SJSA1 (cell line): ENCODE data around the gene ATG4D. TPM values are rescaled to one million over a fixed set of nuclear protein-coding genes. Genes with fewer than 3 reads are reported as not detected.
"Not testable (repeated sequence)": the region's sequence is repeated elsewhere in the genome, so short reads cannot be mapped to it uniquely, and the experiment has no call there.

Experiments
- DNase-seq, 2 experiments: peaks; one replicate each; pipeline ENCODE4 v3.0.0-alpha.2; 2015 to 2020; ENCODE audit warnings: low spot score in 2 of 2, low read depth in 1 of 2
- H3K27ac ChIP-seq: fragments of 250-450 bp; sonication (Bioruptor Pico); 2 replicates; pipeline ENCODE4 v1.5.1; 2020; ENCODE audit warnings: mild to moderate bottlenecking, moderate library complexity
- H3K27me3 ChIP-seq: fragments of 250-450 bp; sonication (Bioruptor Pico); replicated peaks from 2 replicates; pipeline ENCODE4 v1.5.1; 2020; ENCODE audit warnings: mild to moderate bottlenecking, moderate library complexity
- H3K36me3 ChIP-seq: fragments of 250-450 bp; sonication (Bioruptor Pico); 2 replicates; pipeline ENCODE4 v1.5.1; 2020; ENCODE audit warnings: mild to moderate bottlenecking
- H3K4me1 ChIP-seq: fragments of 250-450 bp; sonication (Bioruptor Pico); replicated peaks from 2 replicates; pipeline ENCODE4 v1.6.1; 2021; ENCODE audit warnings: mild to moderate bottlenecking
- H3K4me3 ChIP-seq: fragments of 250-450 bp; sonication (Bioruptor Pico); 2 replicates; pipeline ENCODE4 v1.5.1; 2020; ENCODE audit warnings: mild to moderate bottlenecking
- H3K9me3 ChIP-seq: fragments of 250-450 bp; sonication (Bioruptor Pico); replicated peaks from 2 replicates; pipeline ENCODE4 v1.5.1; 2020; ENCODE audit warnings: mild to moderate bottlenecking
- total RNA-seq: library from RNA; depleted of rRNA; stranded (reverse); fragments of >200 nt; shearing (Covaris generic); gene quantifications from 2 replicates; pipeline ENCODE4 v1.2.3, GENCODE V29; 2014

Gene ATG4D
- total RNA-seq, 1 experiment from 2014 or later = 39.2 TPM

DNA sequence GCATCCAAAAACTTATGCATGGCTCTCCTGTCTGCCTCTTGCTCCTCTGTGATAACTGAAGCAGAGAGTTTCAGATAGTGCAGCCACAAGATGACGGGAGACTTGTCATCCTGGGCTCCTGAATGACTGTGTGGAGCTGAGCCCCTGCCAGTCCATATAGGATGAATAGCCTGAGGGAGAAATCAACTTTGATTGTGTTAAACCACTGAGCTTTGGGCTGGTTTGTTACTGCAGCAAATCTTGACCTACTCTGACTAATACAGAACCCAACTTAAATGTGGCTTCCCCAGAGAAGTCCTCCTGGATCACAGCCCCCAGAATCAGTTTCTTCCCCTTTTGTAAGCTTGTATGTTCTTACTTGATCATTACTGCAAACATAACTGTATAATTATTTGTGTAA, 11.2 kb upstream of the ATG4D start:
- Histone ChIP-seq H3K27ac (no peak overlapping the region), H3K9me3 (0 out of 2 replicates have a peak, but pooled peaks cover 2% of the 10 kb centered on the region), H3K27me3 (0 out of 2 replicates have a peak, but pooled peaks cover 5% of the 10 kb centered on the region), H3K36me3 (no peaks in the 10 kb centered on the region), H3K4me1 (0 out of 2 replicates have a peak, but pooled peaks cover 4% of the 10 kb centered on the region), H3K4me3 (no peak overlapping the region)
- no peak for DNase-seq

DNA sequence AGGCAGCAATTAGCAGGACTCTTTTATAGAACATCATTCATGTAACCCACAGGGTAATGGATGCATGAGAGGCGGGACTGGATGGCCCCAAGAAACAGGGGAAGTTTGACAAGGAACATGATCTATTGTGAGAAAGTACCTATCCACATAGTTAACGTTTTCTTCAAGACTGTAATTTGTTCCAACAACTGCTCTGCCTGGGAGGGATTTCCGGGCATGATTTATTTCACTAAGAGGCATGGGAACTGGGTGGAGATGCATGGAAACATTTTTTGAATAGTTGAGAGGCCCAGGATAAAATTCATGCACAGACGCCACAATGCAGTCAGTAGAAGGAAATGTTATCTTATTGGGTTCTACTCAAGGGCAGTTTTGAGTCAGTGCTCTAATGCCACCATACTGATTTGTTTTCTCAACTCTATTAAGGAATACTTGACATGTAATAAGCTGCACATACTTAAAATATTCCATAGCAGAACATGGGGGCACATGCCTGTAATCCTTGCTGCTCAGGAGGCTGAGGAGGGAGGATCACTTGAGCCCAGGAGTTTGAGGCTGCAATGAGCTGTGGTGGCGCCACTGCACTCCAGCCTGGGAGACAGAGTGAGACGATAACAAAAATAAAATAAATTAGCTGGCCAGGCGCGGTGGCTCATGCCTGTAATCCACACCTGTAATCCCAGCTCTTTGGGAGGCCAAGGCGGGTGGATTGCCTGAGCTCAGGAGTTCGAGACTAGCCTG, 9.9 kb upstream of the ATG4D start:
- Histone ChIP-seq H3K27me3 (0 out of 2 replicates have a peak, but pooled peaks cover 5% of the 10 kb centered on the region), H3K4me1 (0 out of 2 replicates have a peak, but pooled peaks cover 4% of the 10 kb centered on the region), H3K36me3 (no peaks in the 10 kb centered on the region), H3K9me3 (0 out of 2 replicates have a peak, but pooled peaks cover 2% of the 10 kb centered on the region), H3K27ac (no peak overlapping the region), H3K4me3 (no peak overlapping the region)
- DNase-seq = peak in 1 of 2 experiments; percentile 30

DNA sequence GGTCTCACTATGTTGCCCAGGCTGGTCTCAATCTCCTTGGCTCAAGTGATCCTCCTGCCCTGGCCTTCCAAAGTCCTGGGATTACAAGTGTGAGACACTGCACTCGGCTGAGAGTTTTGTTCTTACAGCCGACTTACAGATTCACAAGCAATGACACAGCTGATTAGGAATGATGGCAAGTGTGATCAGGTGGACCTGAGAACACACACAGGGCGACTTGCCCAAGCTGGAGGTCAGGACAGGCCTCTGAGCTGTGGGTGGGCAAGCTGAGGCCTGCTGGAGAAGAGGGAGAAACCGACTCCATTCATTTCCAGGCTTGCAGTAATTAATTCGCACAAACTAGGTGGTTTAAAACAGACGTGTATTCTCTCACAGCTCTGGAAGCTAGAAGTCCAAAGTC, 8.1 kb upstream of the ATG4D start:
- no peak for DNase-seq
- Histone ChIP-seq H3K27me3 (0 out of 2 replicates have a peak, but pooled peaks cover 5% of the 10 kb centered on the region), H3K36me3 (no peaks in the 10 kb centered on the region), H3K4me3 (no peak overlapping the region), H3K27ac (no peak overlapping the region), H3K4me1 (0 out of 2 replicates have a peak, but pooled peaks cover 4% of the 10 kb centered on the region), H3K9me3 (0 out of 2 replicates have a peak, but pooled peaks cover 2% of the 10 kb centered on the region)

DNA sequence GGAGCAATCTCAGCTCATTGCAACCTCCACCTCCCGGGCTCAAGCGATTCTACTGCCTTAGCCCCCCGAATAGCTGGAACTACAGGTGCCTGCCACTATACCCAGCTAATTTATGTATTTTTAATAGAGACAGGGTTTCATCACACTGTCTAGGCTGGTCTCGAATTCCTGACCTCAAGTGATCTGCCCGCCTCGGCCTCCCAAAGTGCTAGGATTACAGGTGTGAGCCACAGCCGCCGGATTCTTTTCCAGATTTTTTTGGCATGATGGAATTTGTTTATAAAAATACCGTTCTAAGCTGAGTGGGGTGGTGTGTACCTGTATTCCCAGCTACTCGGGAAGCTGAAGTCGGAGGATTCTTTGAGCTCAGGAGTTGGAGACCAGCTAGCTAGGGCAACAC, 6.0 kb upstream of the ATG4D start:
- H3K9me3 ChIP-seq = 0 out of 2 replicates have a peak, but pooled peaks cover 2% of the 10 kb centered on the region

DNA sequence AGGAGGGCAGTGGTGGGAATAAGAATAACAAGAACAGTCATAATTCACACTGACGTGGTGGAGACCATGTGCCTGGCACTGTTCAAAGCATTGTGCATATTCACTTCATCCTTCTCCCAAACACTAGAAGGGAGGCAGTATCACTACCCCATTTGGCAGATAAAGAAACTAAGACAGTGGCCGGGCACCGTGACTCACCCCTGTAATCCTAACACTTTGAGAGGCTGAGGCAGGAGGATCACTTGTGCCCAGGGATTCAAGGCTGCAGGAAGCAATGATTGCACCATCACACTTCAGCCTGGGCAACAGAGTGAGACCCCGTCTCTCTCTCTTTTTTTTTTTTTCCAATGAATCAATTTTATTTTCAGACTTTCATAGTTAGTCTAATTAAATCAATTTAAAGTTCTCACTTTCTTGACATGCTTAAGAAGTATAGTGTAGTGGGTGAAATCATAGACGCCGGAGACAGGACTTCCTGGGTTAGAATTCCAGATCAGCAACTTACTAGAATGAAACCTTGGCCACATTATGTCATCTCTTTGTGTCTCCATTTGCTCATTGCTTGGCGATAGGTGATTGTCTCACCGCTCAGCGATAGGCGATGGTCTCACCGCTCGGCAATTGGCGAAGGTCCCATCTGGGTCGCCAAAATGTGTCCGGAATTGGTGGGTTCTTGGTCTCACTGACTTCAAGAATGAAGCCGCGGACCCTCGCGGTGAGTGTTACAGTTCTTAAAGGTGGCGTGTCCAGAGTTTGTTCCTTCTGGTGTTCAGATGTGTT, 5.3 kb upstream of the ATG4D start:
- Histone ChIP-seq H3K4me1 (peaks cover 6% of the 10 kb centered on the region), H3K27ac (no peak overlapping the region), H3K9me3 (0 out of 2 replicates have a peak, but pooled peaks cover 6% of the 10 kb centered on the region), H3K4me3 (no peak overlapping the region), H3K27me3 (0 out of 2 replicates have a peak, but pooled peaks cover 5% of the 10 kb centered on the region), H3K36me3 (no peaks in the 10 kb centered on the region)
- DNase-seq = no peak

More for the DNA sequence above, 6.0 kb upstream of the ATG4D start:
- Histone ChIP-seq H3K4me3 (no peak overlapping the region), H3K27me3 (0 out of 2 replicates have a peak, but pooled peaks cover 5% of the 10 kb centered on the region), H3K36me3 (no peaks in the 10 kb centered on the region), H3K27ac (no peak overlapping the region), H3K4me1 (0 out of 2 replicates have a peak, but pooled peaks cover 4% of the 10 kb centered on the region)
- DNase-seq = no peak

DNA sequence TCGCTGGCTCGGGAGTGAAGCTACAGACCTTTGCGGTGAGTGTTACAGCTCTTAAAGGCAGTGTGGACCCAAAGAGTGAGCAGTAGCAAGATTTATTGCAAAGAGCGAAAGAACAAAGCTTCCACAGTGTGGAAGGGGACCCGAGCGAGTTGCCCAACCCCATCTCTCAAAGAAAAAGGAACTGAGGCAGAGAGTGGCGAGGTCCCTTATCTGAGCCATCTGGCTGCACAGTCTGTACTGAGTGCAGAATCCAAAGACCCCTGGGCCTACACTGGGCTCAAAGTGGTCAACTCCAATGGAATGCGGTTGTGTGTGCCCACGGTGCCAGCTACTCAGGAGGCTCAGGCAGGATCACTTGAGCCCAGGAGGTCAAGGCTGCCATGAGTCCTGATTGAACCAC, 4.7 kb upstream of the ATG4D start:
- H3K4me3 ChIP-seq, H3K9me3 ChIP-seq, H3K27me3 ChIP-seq, H3K4me1 ChIP-seq, H3K36me3 ChIP-seq, H3K27ac ChIP-seq, DNase-seq: not testable (repeated sequence)

DNA sequence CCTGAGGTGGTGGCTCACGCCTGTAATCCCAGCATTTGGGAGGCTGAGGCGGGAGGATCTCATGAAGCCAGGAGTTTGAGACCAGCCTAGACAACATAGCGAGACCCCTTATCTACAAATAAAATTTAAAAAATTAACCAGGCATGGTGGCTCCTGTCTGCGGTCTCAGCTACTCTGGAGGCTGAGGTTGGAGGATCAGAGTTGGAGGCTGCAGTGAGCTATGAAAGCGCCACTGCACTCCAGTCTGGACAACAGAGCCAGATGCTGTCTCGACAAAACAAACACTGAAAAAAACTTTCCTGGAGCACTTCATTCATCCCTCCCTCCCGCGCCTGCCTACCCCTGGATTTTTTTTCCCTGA, 665 bp upstream of the ATG4D start:
- DNase-seq = no peak
- Histone ChIP-seq H3K4me1 (peaks cover 12% of the 10 kb centered on the region), H3K36me3 (peaks cover 15% of the 10 kb centered on the region), H3K9me3 (0 out of 2 replicates have a peak, but pooled peaks cover 6% of the 10 kb centered on the region), H3K27me3 (no peaks in the 10 kb centered on the region), H3K4me3 (peak overlapping the region; percentile 100; the same call in 1 of the 2 replicates), H3K27ac (no peak overlapping the region)

DNA sequence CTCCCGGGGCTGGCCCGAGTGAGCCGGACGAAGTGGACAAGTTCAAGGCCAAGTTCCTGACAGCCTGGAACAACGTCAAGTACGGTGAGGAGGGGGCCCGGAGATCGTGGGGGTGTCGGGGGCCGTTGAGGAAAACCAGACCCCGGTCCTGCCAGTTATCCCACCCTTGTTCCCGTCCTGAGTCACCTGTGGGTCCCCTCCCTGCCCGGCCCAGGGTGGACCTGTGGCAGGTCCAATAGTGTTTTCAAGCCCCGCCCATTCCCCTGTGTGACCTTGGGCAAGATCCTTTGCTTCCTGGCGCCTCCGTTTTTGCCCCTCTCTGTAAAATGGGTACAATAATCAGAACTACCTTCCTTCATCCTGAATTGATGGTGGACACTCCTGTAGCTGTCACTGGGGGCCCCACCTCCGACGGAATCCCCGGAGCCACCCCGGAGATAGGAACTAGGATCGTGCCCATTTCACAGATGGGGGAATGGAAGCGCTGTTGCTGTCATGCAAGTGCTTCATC, 593 bp downstream of the ATG4D start:
- 0 out of 2 replicates have a peak, but pooled peaks cover 6% of the 10 kb centered on the region for H3K9me3 ChIP-seq
- peak overlapping the region; percentile 64 for H3K27ac ChIP-seq
- peaks cover 12% of the 10 kb centered on the region for H3K4me1 ChIP-seq
- peak overlapping the region; percentile 100 for H3K4me3 ChIP-seq
- DNase-seq = no peak
- H3K27me3 ChIP-seq = no peaks in the 10 kb centered on the region
- H3K36me3 ChIP-seq = peaks cover 26% of the 10 kb centered on the region

DNA sequence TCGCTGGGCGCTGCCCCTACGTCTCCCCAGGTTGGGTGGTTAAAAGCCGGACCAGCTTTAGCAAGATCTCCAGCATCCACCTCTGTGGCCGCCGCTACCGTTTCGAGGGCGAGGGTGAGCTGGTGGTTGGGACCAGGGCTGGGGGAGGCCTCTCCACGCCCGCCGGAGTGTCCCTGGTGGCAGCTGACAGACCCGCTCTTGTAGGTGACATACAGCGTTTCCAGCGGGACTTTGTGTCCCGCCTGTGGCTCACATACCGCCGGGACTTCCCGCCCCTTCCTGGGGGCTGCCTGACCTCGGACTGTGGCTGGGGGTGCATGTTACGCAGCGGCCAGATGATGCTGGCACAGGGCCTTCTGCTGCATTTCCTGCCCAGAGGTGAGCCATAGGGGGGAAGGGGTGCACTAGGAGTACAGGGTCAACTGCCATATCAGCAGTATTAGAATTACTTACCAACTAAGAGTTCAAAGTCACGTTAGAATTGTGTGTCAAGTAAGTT, 1.1 kb downstream of the ATG4D start:
- peak overlapping the region; percentile 100 for H3K4me3 ChIP-seq
- peaks cover 31% of the 10 kb centered on the region for H3K36me3 ChIP-seq
- no peak overlapping the region for H3K27ac ChIP-seq
- H3K9me3 ChIP-seq = 0 out of 2 replicates have a peak, but pooled peaks cover 6% of the 10 kb centered on the region
- H3K27me3 ChIP-seq = no peaks in the 10 kb centered on the region
- DNase-seq = no peak
- H3K4me1 ChIP-seq = peaks cover 12% of the 10 kb centered on the region

DNA sequence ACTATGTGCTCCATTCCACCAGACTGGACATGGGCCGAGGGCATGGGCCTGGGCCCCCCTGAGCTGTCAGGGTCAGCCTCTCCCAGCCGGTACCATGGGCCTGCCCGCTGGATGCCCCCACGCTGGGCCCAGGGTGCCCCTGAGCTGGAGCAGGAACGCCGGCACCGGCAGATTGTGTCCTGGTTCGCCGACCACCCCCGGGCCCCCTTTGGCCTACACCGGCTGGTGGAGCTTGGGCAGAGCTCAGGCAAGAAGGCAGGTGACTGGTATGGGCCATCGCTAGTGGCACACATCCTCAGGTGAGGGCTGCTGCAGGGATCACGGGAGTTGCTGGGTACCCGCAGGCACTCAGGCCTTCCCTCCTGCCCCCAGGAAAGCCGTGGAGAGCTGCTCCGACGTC, 3.1 kb downstream of the ATG4D start:
- 0 out of 2 replicates have a peak, but pooled peaks cover 6% of the 10 kb centered on the region for H3K9me3 ChIP-seq
- DNase-seq = no peak
- H3K4me1 ChIP-seq = peaks cover 12% of the 10 kb centered on the region
- peaks cover 47% of the 10 kb centered on the region for H3K36me3 ChIP-seq
- no peak overlapping the region for H3K27ac ChIP-seq
- no peaks in the 10 kb centered on the region for H3K27me3 ChIP-seq
- no peak overlapping the region for H3K4me3 ChIP-seq

DNA sequence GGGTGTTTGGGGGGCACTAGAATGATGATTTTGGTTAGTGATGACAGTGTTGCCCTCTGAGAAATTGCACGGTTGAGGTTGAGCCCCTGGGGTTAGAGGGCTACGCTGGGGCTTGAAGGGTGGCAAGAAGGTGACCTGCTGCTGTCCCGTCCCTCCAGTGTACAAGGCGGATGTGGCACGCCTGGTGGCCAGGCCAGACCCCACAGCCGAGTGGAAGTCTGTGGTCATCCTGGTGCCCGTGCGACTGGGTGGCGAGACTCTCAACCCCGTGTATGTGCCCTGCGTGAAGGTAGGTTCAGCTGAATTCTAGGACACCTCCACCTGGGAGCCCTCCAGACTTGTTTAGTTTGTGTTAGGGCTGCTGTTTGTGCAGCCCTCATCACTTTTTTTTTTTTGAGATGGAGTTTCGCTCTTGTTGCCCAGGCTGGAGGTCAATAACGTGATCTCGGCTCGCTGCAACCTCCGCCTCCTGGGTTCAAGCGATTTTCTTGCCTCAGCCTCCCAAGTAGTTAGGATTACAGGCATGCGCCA, 5.1 kb downstream of the ATG4D start:
- Histone ChIP-seq H3K27me3 (no peaks in the 10 kb centered on the region), H3K36me3 (peaks cover 65% of the 10 kb centered on the region), H3K27ac (no peak overlapping the region), H3K9me3 (no peaks in the 10 kb centered on the region), H3K4me3 (no peak overlapping the region), H3K4me1 (peaks cover 8% of the 10 kb centered on the region)
- DNase-seq = no peak

DNA sequence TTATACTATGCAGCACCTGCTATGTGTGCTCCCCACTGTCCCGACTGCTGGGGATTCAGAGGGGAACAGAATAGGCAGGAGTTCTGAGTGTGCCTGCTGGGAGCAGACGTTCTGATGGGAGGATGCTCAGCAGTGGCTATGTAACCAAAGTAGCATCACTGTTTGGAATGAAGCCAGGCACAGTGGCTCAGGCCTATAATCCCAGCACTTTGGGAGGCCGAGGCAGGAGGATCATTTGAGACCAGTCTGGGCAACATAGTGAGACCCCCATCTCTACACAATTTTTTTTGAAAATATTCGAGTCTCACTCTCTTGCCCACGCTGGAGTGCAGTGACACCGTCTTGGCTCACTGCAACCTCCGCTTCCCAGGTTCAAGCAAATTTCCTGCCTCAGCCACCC, 6.0 kb downstream of the ATG4D start:
- DNase-seq = no peak
- peaks cover 71% of the 10 kb centered on the region for H3K36me3 ChIP-seq

DNA sequence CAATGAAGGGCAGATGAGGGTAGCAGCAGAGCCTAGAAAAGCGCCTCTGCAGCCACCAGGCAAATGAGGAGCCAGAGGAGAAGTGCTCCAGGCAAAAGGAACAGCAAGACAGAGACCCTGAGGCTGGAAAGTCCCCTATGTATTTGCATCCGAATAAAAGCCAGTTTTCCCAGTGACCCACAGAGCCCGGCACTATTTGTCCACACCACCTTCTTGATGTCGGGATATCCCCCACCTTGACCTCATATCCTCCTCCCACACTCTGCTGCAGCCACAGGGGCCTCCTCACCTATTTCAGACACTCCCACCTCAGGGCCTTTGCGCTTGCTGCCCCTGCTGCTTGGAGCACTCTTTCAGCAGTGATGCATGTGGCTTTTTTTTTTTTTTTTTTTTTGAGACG, 6.6 kb downstream of the ATG4D start:
- Histone ChIP-seq H3K27ac (no peak overlapping the region), H3K27me3 (no peaks in the 10 kb centered on the region), H3K36me3 (peaks cover 77% of the 10 kb centered on the region), H3K4me3 (no peak overlapping the region), H3K9me3 (no peaks in the 10 kb centered on the region), H3K4me1 (no peaks in the 10 kb centered on the region)
- no peak for DNase-seq

More for the DNA sequence above, 6.0 kb downstream of the ATG4D start:
- Histone ChIP-seq H3K9me3 (no peaks in the 10 kb centered on the region), H3K27ac (no peak overlapping the region), H3K4me3 (no peak overlapping the region), H3K27me3 (no peaks in the 10 kb centered on the region), H3K4me1 (peaks cover 3% of the 10 kb centered on the region)
